ENCODE results near the gene PARD3.

PARD3 gene

DNA sequence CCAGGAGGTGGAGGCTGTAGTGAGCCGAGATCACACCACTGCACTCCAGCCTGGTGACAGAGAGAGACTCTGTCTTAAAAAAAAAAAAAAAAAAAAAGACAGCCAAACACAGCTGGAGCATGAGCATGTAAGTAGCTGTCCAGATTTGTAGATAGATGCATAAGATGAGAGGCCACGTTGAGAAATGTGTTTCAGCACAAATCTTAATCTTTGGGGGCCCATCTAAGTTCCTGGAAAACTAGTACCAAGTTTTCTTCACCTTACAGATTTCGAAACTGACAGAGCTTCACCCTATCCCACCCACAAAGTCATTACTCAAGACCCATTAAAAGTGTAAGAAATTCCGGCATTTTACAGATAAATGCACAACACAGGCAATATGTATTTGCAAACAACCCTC, 208.2 kb downstream of the PARD3 start:
- H3K27ac ChIP-seq (ENCODE audit: low read depth, low read length), result no peak overlapping the region
- H3K4me1 ChIP-seq (ENCODE audit: control insufficient read depth, insufficient read depth, low read length, unreplicated experiment), result peaks cover 4% of the 10 kb centered on the region
- no peaks in the 10 kb centered on the region for H3K27me3 ChIP-seq (ENCODE audit: insufficient read depth, low read length)
- H3K4me3 ChIP-seq (ENCODE audit: low read depth, low read length), result no peak overlapping the region
- H3K79me2 ChIP-seq (ENCODE audit: control insufficient read depth, insufficient read depth, low read length, unreplicated experiment), result no peaks in the 10 kb centered on the region
- no peaks in the 10 kb centered on the region for H3K36me3 ChIP-seq (ENCODE audit: insufficient read depth, low read length)
- no peak overlapping the region for H2AFZ ChIP-seq (ENCODE audit: low read length, unreplicated experiment)

DNA sequence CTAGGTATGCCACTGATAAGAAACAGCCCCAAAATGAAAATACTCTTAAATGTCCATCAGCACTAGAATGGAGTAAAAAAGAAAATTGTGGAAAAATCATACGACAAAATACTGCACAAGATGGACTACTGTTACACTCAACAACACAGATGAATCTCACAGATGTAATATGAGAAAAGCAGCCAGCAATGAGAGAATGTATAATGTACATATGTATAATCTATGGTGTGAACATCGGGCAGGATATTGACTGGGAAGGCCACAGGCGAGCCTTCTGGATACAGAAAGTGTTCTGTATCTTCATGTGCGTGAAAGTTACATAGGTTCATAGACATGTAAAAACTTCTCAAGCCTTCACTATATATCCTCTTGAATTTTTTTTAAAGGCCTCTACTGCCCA, 212.6 kb downstream of the PARD3 start:
- no peaks in the 10 kb centered on the region for H3K36me3 ChIP-seq (ENCODE audit: insufficient read depth, low read length)
- no peaks in the 10 kb centered on the region for H3K27me3 ChIP-seq (ENCODE audit: insufficient read depth, low read length)
- H3K79me2 ChIP-seq (ENCODE audit: control insufficient read depth, insufficient read depth, low read length, unreplicated experiment), result no peaks in the 10 kb centered on the region
- no peak overlapping the region for H3K4me3 ChIP-seq (ENCODE audit: low read depth, low read length)
- peaks cover 2% of the 10 kb centered on the region for H3K4me1 ChIP-seq (ENCODE audit: control insufficient read depth, insufficient read depth, low read length, unreplicated experiment)
- H2AFZ ChIP-seq (ENCODE audit: low read length, unreplicated experiment), result no peak overlapping the region
- no peak overlapping the region for H3K27ac ChIP-seq (ENCODE audit: low read depth, low read length)

- Histone ChIP-seq H3K36me3 (ENCODE audit: insufficient read depth, low read length) (no peaks in the 10 kb centered on the region), H3K4me3 (ENCODE audit: low read depth, low read length) (no peak overlapping the region), H3K27ac (ENCODE audit: low read depth, low read length) (no peak overlapping the region), H3K27me3 (ENCODE audit: insufficient read depth, low read length) (no peaks in the 10 kb centered on the region), H2AFZ (ENCODE audit: low read length, unreplicated experiment) (no peak overlapping the region), H3K79me2 (ENCODE audit: control insufficient read depth, insufficient read depth, low read length, unreplicated experiment) (no peaks in the 10 kb centered on the region), H3K4me1 (ENCODE audit: control insufficient read depth, insufficient read depth, low read length, unreplicated experiment) (no peaks in the 10 kb centered on the region)
Observed at GRCh38 chr10:34601691-34602090, 213.4 kb downstream of the PARD3 start.

DNA sequence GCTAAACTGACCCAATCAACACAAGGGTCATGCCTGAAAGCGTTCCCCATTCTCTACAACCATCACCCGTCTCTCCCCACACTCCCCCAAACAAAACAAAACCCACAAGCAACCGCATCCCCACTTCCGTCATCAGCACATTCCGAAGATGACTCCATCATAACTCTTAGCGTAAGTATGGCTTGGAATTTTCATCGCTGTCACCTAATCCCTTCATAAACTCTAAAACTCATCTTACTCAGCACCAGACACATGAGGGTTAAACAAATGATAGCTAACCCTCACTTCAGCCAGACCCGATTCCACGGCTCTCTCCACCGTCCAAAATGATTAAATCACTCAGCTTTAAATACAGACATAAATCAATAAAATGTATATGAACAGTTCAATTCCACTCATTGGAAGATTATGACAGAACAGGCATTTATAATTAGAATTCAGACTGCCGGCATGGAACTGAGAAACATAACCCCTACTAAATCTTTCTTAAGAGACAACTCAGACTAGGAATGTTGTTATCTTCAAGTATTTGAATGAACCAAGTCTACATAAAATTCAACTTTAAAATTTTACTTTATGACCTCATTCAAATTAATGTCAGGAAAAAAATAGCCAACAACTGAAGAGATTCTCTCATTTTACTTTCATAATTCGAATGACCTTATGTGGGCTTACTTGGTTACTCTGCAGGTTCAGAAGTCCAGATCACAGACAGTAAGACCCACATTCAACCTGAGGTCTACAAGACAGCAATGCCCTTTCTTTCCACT, 215.9 kb downstream of the PARD3 start:
- Histone ChIP-seq H3K4me1 (ENCODE audit: control insufficient read depth, insufficient read depth, low read length, unreplicated experiment) (no peaks in the 10 kb centered on the region), H2AFZ (ENCODE audit: low read length, unreplicated experiment) (no peak overlapping the region), H3K27ac (ENCODE audit: low read depth, low read length) (no peak overlapping the region), H3K4me3 (ENCODE audit: low read depth, low read length) (no peak overlapping the region), H3K27me3 (ENCODE audit: insufficient read depth, low read length) (no peaks in the 10 kb centered on the region), H3K36me3 (ENCODE audit: insufficient read depth, low read length) (no peaks in the 10 kb centered on the region), H3K79me2 (ENCODE audit: control insufficient read depth, insufficient read depth, low read length, unreplicated experiment) (no peaks in the 10 kb centered on the region)

- H3K79me2 ChIP-seq (ENCODE audit: control insufficient read depth, insufficient read depth, low read length, unreplicated experiment), result no peaks in the 10 kb centered on the region
Observed at GRCh38 chr10:34596351-34596750, 218.7 kb downstream of the PARD3 start.

DNA sequence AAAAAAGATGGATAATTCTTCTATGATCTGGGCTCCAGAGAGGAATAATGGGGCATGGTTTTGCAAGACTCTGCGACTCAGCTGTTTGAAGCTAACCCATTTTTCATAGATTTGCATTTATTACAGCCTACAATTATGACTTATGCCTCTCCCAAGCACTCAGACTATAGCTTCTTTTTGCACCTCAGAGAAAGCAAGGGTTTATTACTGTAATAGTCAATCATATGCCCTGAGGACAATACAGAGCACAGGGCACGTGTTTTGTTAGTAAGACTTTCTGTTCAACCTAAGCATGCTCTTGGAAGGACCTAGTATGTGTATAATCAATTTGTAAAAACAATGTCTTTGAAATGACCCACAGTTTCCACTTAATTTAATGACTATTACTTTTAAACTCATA, 221.2 kb downstream of the PARD3 start:
- H3K4me1 ChIP-seq (ENCODE audit: control insufficient read depth, insufficient read depth, low read length, unreplicated experiment), result no peaks in the 10 kb centered on the region
- no peaks in the 10 kb centered on the region for H3K79me2 ChIP-seq (ENCODE audit: control insufficient read depth, insufficient read depth, low read length, unreplicated experiment)
- no peak overlapping the region for H3K4me3 ChIP-seq (ENCODE audit: low read depth, low read length)
- no peaks in the 10 kb centered on the region for H3K36me3 ChIP-seq (ENCODE audit: insufficient read depth, low read length)
- no peak overlapping the region for H2AFZ ChIP-seq (ENCODE audit: low read length, unreplicated experiment)
- no peaks in the 10 kb centered on the region for H3K27me3 ChIP-seq (ENCODE audit: insufficient read depth, low read length)
- H3K27ac ChIP-seq (ENCODE audit: low read depth, low read length), result no peak overlapping the region

More at GRCh38 chr10:34596351-34596750, 218.7 kb downstream of the PARD3 start:
- no peaks in the 10 kb centered on the region for H3K27me3 ChIP-seq (ENCODE audit: insufficient read depth, low read length)
- H3K36me3 ChIP-seq (ENCODE audit: insufficient read depth, low read length), result no peaks in the 10 kb centered on the region
- no peaks in the 10 kb centered on the region for H3K4me1 ChIP-seq (ENCODE audit: control insufficient read depth, insufficient read depth, low read length, unreplicated experiment)
- no peak overlapping the region for H3K27ac ChIP-seq (ENCODE audit: low read depth, low read length)
- H2AFZ ChIP-seq (ENCODE audit: low read length, unreplicated experiment), result no peak overlapping the region
- H3K4me3 ChIP-seq (ENCODE audit: low read depth, low read length), result no peak overlapping the region

- H3K27ac ChIP-seq (ENCODE audit: low read depth, low read length), result no peak overlapping the region
- H3K27me3 ChIP-seq (ENCODE audit: insufficient read depth, low read length), result no peaks in the 10 kb centered on the region
- no peak overlapping the region for H2AFZ ChIP-seq (ENCODE audit: low read length, unreplicated experiment)
- H3K79me2 ChIP-seq (ENCODE audit: control insufficient read depth, insufficient read depth, low read length, unreplicated experiment), result no peaks in the 10 kb centered on the region
- no peaks in the 10 kb centered on the region for H3K36me3 ChIP-seq (ENCODE audit: insufficient read depth, low read length)
- H3K4me1 ChIP-seq (ENCODE audit: control insufficient read depth, insufficient read depth, low read length, unreplicated experiment), result no peaks in the 10 kb centered on the region
- no peak overlapping the region for H3K4me3 ChIP-seq (ENCODE audit: low read depth, low read length)
Observed at GRCh38 chr10:34593374-34593890, 221.7 kb downstream of the PARD3 start.

- H2AFZ ChIP-seq (ENCODE audit: low read length, unreplicated experiment), result no peak overlapping the region
- H3K27ac ChIP-seq (ENCODE audit: low read depth, low read length), result no peak overlapping the region
- H3K4me3 ChIP-seq (ENCODE audit: low read depth, low read length), result no peak overlapping the region
- H3K27me3 ChIP-seq (ENCODE audit: insufficient read depth, low read length), result no peaks in the 10 kb centered on the region
- peaks cover 3% of the 10 kb centered on the region for H3K4me1 ChIP-seq (ENCODE audit: control insufficient read depth, insufficient read depth, low read length, unreplicated experiment)
- H3K79me2 ChIP-seq (ENCODE audit: control insufficient read depth, insufficient read depth, low read length, unreplicated experiment), result no peaks in the 10 kb centered on the region
- H3K36me3 ChIP-seq (ENCODE audit: insufficient read depth, low read length), result no peaks in the 10 kb centered on the region
Observed at GRCh38 chr10:34590793-34591192, 224.3 kb downstream of the PARD3 start.

GRCh38 chr10:34589275-34589674, 225.8 kb downstream of the PARD3 start:
- peaks cover 18% of the 10 kb centered on the region for H3K4me1 ChIP-seq (ENCODE audit: control insufficient read depth, insufficient read depth, low read length, unreplicated experiment)
- H3K27me3 ChIP-seq (ENCODE audit: insufficient read depth, low read length), result no peaks in the 10 kb centered on the region
- H3K27ac ChIP-seq (ENCODE audit: low read depth, low read length), result no peak overlapping the region
- no peak overlapping the region for H3K4me3 ChIP-seq (ENCODE audit: low read depth, low read length)
- H3K79me2 ChIP-seq (ENCODE audit: control insufficient read depth, insufficient read depth, low read length, unreplicated experiment), result no peaks in the 10 kb centered on the region
- no peak overlapping the region for H2AFZ ChIP-seq (ENCODE audit: low read length, unreplicated experiment)
- no peaks in the 10 kb centered on the region for H3K36me3 ChIP-seq (ENCODE audit: insufficient read depth, low read length)

- no peak overlapping the region for H3K27ac ChIP-seq (ENCODE audit: low read depth, low read length)
- H3K4me1 ChIP-seq (ENCODE audit: control insufficient read depth, insufficient read depth, low read length, unreplicated experiment), result peaks cover 34% of the 10 kb centered on the region
- H3K27me3 ChIP-seq (ENCODE audit: insufficient read depth, low read length), result no peaks in the 10 kb centered on the region
- H2AFZ ChIP-seq (ENCODE audit: low read length, unreplicated experiment), result no peak overlapping the region
- no peaks in the 10 kb centered on the region for H3K36me3 ChIP-seq (ENCODE audit: insufficient read depth, low read length)
- H3K4me3 ChIP-seq (ENCODE audit: low read depth, low read length), result no peak overlapping the region
- H3K79me2 ChIP-seq (ENCODE audit: control insufficient read depth, insufficient read depth, low read length, unreplicated experiment), result peaks cover 2% of the 10 kb centered on the region
Observed at GRCh38 chr10:34587680-34588019, 227.4 kb downstream of the PARD3 start.

DNA sequence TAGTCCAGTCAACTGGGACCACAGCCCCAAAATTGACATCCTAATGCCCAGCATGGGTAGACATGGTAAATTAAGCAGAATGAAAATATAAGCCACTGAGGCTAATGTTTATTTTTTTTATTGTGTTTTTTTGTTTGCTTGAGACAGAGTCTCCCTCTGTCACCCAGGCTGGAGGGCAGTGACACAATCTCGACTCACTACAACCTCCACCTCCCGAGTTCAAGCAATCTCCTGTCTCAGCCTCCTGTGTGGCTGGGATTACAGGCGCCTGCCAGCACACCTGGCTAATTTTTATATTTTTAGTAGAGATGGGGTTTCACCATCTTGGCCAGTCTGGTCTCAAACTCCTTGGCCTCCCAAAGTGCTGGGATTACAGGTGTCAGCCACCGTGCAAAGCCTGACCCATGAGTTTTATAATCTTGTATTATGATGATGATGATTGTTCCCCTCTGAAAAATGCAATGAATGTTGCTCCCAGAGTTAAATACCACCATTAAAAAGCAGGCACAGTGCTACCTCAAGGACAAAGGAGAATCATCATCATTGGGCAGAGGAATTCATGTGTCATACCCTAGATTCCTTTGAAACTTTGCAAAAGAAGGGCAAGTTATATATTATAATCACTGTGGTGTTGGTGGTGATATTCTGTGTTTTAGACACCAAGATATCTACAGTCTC, 228.0 kb downstream of the PARD3 start:
- H3K36me3 ChIP-seq (ENCODE audit: insufficient read depth, low read length), result no peaks in the 10 kb centered on the region
- no peak overlapping the region for H3K4me3 ChIP-seq (ENCODE audit: low read depth, low read length)
- peaks cover 4% of the 10 kb centered on the region for H3K79me2 ChIP-seq (ENCODE audit: control insufficient read depth, insufficient read depth, low read length, unreplicated experiment)
- no peak overlapping the region for H3K27ac ChIP-seq (ENCODE audit: low read depth, low read length)
- no peak overlapping the region for H2AFZ ChIP-seq (ENCODE audit: low read length, unreplicated experiment)
- H3K27me3 ChIP-seq (ENCODE audit: insufficient read depth, low read length), result no peaks in the 10 kb centered on the region
- peaks cover 39% of the 10 kb centered on the region for H3K4me1 ChIP-seq (ENCODE audit: control insufficient read depth, insufficient read depth, low read length, unreplicated experiment)
